ENCODE results near the gene EN1. TPM values are rescaled to one million over a fixed set of nuclear protein-coding genes. Genes with fewer than 3 reads are reported as not detected.

The EN1 gene
- not detected in 2 replicates for total RNA-seq (2014; rRNA removed; shearing (Covaris generic))

GRCh38 chr2:118846953-118847761 lies at the start of gene EN1:
Gene EN1, minus strand, starts transcription at chr2:118847648. Its CDS starts 481 bp downstream, at chr2:118847167.
- no peak for DNase-seq (ENCODE audit: low spot score)

- DNase-seq (ENCODE audit: low spot score) = no peak
Observed at GRCh38 chr2:118893100-118893499, 45.7 kb upstream of the EN1 start.

GRCh38 chr2:118889995-118890394 lies 42.5 kb upstream of the EN1 start:
- no peak for DNase-seq (ENCODE audit: low spot score)

DNA sequence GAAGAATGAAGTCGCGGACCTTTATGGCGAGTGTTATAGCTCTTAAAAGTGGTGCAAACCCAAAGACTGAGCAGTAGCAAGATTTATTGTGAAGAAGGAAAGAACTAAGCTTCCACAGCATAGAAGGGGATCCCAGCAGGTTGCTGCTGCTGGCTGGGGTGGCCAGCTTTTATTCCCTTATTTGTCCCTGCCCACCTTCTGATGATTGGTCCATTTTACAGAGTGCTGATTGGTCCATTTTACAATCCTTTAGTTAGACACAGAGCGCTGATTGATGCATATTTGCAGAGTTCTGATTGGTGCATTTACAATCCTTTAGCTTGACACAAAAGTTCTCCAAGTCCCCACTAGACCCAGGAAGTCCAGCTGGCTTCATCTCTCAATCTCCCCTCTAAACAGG lies 36.3 kb upstream of the EN1 start:
- no peak for DNase-seq (ENCODE audit: low spot score)

DNA sequence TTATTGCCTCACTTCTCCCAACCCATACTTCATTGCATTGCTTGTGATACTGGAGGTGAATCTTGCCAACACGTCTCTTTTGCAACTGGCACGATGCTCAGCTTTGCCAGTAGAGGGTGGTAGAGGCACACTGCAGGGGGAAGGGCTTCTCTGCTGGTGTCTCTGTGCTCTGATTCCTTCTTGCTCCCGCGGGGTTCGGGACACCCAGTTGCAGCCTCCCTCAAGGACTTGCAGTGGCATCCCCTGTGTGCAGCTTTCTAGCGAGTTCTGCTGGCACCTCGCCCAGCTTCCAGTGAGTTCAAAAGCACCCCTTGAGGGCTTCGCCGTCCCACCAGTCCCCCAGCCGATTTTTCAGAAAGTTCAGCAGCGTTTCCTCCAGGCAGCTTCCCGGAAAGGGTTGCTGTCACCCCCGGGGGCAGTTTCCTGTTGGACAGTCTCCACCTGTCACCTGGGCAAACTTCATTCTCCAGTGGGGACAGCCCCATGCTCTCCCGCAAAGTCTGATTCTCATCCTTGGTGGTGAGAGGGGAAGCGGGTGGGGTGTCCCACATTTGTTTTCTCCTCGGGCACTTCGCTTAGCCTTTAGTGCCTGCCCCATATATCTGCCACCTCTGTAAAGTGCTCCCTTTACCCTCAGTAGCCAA lies 35.4 kb upstream of the EN1 start:
- DNase-seq (ENCODE audit: low spot score) = peak; percentile 73

GRCh38 chr2:118881490-118882129 lies 34.2 kb upstream of the EN1 start:
- DNase-seq (ENCODE audit: low spot score) = peak; percentile 83

- no peak for DNase-seq (ENCODE audit: low spot score)
Observed at GRCh38 chr2:118880501-118880900, 33.1 kb upstream of the EN1 start.

DNA sequence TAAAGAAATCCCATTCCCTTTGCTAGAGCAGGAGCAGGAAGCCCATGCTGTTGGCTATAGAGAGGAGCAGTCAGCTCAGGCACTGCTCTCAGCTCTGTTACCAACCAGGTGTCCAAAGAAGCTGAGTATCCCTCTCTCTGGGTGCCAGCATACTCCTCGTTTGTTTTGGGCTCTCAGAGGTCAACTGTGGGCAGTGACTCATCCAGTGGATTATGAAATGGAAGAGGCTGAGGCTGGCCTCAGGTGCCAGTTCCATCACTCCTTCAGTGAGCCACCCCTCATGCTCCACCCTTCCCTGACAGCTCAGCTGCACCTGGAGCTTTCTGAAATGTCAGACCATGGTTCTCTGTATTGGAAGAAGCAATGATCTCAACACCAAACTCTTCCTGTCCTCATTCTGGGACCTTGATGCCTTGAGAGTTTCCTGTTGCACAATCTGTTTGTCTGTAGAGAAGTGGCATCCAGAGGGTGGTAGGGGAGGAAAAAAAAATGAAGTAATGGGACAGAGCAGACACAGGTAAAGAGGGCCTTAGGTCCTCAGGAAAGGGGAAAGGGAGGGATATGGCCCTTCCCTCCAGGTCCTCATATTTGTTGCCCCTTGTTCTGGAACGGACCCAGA lies 31.2 kb upstream of the EN1 start:
- no peak for DNase-seq (ENCODE audit: low spot score)

DNA sequence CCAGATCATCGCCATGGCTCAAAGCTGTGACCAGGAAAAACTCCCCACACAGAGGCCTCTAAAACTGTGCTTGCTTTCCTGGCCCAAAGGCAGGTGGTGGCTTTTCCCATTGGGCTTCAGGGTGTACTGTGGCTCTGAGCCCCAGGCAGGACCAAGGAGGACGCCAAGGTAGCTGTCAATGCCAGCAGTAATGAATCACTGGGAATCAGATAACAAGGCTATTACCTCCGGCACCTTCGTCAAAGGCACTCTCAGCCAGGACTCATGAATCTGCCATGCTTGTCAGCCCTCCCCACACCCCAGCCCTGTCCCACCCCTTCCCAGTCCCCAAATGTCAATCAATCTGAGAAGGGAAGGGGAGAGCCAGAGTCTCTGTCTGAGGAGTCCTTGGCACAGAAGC lies 27.9 kb upstream of the EN1 start:
- no peak for DNase-seq (ENCODE audit: low spot score)

GRCh38 chr2:118874324-118874723 lies 26.9 kb upstream of the EN1 start:
- DNase-seq (ENCODE audit: low spot score) = no peak

GRCh38 chr2:118865106-118865505 lies 17.7 kb upstream of the EN1 start:
- DNase-seq (ENCODE audit: low spot score) = peak; percentile 61

DNA sequence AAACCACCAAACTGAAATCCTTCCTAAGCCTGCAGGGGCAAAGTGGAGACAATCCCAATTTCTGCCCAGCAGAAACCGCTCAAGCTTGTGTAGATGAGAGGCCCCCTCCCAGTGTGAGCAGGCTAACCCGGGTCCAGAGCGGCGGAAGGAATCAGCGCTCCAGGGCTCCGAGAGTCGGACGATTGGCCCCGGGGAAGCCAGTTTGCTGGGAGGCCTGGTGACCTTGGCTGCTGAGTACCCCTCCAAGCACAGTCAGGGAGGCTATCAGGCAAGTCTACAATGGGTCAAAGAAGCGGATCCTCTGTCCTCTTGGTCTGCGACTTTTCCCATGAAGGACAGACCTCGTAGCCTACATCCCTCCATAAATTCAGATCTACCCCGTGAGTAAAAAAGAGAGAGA lies 16.8 kb upstream of the EN1 start:
- no peak for DNase-seq (ENCODE audit: low spot score)

- no peak for DNase-seq (ENCODE audit: low spot score)
Observed at GRCh38 chr2:118861731-118862130, 14.3 kb upstream of the EN1 start.

- no peak for DNase-seq (ENCODE audit: low spot score)
Observed at GRCh38 chr2:118861242-118861641, 13.8 kb upstream of the EN1 start.

DNA sequence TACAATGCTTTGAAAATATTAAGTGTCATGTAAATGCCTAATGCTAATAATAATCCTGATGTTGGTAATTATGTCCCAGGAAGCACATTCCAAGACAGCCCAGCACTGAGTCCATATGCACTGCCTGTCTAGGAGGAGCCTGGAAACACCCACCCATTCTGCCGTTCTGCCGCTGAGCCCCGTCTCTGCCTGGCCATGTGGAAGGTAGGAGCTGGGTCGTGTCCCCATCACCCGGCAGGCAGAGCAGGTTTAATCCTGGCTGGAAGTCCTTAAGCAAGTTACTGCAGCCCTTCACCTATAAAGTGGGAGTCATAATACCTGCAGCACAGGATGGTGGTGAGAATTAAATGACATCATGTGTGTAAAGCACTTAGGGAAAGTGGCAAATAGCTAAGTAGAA lies 13.1 kb upstream of the EN1 start:
- no peak for DNase-seq (ENCODE audit: low spot score)

- no peak for DNase-seq (ENCODE audit: low spot score)
Observed at GRCh38 chr2:118859157-118859770, 11.8 kb upstream of the EN1 start.

GRCh38 chr2:118858485-118859156 lies 11.2 kb upstream of the EN1 start:
- no peak for DNase-seq (ENCODE audit: low spot score)

GRCh38 chr2:118857677-118858484 lies 10.4 kb upstream of the EN1 start:
- DNase-seq (ENCODE audit: low spot score) = no peak

DNA sequence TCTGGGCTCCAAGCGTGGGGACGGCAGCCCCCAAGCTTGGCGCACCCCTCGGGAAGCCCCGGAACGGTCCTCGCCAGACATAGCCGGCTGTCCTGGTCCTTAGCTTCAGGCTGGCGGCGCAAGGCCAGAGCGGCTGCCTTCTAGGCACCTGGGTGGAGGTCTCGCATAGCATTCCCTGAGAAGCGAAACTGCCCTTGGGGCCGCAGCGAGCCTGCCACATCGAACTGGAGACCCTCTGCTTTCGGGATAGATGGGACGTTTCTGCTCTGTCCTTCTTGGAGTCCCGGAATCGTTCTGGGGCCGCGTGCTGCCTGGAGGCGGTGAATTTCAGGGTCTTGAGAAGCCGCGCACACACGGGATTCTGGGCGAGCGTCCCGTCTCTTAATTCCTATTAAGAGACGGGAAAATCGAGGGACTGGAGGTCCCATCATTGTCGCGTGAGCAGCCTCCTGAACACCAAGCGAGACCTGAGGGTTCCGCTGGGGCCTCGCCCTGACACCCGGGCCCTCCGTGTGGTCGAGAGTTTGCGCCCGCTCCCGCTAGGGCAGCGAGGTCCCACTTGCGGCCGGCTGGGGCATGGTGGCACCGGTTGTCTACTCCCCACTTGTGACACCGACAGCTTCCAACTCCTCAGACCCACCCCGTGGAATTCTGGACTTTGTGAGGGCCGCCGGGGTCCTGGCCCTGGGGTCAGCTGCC lies 9.7 kb upstream of the EN1 start:
- no peak for DNase-seq (ENCODE audit: low spot score)
